UCSD-AML1 (cell line): ENCODE data around the gene UCK1.
A peak's percentile ranks its signal among the peaks of the same experiment; 100 is the strongest.

Experiments used
- DNase-seq: peaks from one replicate; lab custom pipeline; 2025; ENCODE audit not compliant: unreplicated experiment; lab: John Stamatoyannopoulos, UW

UCK1 gene

DNA sequence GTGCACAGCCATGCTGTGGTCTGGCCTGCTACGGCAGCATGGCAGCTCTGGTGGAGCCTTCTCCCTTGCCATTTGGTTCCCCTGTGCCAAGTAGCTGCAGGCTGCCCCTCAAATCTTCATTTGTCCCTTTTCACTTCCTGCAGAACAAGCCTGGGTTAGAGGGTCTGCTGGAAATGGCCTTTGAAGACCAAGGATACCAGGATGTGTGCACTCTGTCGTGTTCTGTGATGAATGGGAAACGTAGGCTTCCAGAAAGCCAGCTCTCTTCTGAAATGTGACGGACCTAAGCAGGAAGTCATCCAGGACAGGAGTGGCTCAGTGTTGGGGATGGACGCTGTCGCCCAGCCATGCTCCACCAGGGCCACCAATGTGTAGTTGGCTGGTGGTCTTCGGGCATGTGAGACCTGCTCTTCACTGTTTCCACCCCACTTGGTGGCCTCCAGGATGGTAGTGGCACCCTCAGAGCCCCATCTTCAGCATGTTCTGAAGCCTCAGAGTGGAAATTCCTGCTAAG, 31.8 kb downstream of the UCK1 start:
- no peak for DNase-seq

DNA sequence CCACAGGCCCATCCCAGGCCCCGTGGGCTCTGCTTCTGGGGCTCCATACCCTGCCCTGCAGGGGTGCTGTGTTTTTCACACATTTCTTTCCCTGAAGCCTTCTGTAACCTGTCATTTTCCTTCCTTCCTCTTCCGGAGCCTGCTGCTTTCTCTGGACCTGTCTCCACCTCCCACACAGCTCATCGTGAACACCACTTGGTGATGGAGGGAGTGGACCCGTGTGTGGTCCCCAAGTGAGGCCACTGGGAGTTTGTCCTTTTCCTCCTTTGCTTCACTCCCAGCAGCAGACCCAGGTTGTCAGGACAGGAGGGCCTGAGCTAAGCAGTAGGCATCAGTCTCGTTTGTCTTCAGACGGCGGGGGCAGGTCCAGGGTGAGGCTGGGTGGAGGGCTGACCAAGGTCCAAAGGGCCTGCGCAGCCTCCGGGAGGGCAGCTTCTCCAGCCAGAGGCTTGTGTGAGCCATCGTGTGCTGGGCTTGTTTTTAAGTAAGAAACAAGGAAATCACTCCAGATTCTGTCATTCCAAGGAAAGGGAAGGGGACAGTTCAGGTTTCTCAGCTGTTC, 34.1 kb downstream of the UCK1 start:
- no peak for DNase-seq

DNA sequence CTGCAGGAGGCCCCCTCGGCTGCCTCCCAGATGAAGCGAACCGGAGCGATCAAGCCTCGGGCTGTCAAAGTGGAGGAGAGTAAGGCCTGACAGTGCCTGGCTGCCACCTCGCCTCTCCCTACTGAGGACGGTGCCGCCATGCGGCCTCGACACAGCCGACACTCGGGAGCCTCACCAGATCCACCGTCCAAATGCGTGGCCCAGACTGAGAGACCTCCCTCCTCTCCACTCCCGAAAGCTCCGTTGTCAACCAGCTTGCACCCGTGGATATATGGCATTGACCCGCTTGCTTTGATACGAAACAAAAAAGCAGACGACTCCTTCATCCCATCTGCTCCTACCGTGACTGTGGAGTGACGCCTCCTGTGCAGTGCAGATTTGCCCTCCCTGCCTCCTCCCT, 35.3 kb downstream of the UCK1 start:
- DNase-seq = no peak

DNA sequence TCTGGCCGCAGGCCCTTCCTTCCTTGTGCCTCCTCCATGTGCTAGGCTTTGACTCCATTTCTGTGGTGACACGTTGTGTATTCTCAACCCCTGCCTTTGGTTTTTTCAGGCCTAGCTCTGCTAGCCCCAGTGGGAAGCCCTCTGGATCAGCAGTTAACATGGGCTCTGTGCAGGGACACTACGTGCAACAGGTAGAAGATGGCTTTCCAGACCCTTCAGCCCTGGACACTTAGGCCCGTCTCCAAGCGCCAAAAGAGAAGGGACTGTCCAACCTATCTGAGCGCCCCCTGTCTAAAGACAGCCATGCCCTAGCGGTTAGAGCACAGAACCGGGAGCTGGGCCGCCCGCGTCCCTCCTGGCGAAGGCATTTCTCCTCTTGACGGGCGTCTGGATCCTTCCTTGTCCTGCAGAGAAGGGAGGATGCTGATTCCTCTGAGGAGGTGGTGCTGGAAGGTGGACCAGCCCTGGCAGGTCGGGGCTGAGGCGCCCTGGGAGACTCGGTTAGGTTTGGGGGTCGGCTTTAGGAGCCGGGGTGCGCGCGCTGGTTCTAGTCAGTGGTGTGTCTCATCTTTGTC, 36.7 kb downstream of the UCK1 start:
- DNase-seq = no peak

DNA sequence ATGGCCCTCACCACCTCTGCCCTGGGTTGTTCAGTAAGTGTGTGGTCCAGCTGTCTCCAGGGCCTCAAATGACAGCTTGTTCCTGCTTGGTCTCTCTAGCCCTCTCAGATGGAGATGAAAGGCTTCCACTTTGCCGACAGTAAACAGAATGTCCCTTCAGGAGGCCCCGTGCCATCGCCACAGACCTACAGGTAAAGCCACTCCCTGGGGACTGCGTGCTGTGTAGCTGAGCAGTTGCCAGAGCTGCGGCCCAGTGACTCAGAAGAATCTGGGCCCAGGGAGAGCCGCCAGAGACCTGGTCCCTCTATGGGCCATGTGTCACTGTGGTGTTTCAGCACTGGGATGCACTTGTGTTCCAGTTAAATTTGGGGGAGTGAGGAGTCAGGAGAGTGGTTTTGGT, 39.0 kb downstream of the UCK1 start:
- no peak for DNase-seq

DNA sequence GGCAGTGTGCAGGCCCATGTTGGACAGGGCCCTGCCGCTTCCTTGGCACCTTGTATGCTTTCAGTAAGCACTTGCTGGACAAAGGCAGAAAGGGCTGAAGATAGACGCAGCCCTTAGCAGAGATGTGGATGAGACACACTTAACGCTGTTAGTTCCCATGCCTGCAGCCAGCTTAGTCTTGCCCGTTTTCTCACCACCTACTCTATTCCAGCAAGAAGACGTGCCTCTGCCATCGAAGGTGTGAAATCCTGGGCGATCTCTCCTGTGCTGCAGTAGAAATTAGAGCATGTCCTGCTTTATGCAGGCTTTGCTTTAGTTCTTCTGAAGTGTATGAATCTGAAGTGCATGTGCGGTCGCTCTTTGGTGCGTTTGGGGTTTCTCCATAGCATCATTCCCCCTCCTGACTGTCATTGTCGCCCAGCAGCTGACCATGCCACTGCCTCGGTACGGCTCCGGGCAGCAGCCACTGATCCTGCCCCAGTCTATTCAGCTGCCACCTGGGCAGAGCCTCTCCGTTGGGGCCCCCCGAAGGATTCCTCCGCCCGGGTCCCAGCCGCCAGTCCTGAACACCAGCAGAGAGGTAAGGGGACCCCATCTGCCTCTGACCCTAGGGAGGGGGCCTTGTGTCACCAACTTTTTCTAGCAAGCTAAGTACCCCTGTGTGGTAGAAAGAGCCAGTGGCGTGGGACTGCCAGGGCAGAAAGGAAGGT, 39.9 kb downstream of the UCK1 start:
- DNase-seq = no peak

DNA sequence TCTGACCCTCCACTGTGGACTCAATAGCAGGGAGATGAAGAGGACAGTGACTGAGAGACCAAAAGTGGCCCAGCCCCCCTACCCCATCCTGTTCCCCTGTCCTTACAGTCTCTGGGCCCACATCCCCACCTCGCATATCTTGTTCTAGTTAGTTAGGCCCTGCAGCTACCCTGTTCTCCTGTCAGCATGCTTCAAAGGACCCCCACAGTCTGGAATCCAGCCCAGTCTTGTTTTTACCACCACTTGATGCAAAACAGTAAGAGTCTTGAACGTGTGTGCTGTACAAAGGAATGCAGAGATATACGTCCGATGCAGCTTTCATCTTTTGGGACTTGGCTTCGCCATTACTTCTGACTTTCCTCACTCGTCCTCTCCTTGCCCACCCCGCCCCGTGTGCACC, 40.5 kb downstream of the UCK1 start:
- DNase-seq = no peak

DNA sequence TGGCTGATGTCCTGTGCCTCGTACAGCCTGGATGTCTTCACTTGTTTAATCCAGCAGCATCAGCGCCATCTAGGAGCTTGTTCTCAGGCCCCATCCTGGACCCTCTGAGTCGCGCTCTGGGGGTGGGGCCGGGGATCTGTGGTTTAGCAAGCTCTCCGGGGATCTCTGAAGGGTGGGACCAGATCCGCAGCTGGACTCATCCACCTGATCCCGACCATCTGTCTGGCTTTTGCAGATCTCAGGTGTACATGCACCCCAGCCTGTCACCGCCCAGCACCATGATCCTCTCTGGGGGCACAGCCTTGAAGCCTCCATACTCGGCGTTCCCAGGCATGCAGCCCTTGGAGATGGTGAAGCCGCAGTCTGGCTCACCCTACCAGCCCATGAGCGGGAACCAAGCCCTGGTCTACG, 43.4 kb downstream of the UCK1 start:
- no peak for DNase-seq

DNA sequence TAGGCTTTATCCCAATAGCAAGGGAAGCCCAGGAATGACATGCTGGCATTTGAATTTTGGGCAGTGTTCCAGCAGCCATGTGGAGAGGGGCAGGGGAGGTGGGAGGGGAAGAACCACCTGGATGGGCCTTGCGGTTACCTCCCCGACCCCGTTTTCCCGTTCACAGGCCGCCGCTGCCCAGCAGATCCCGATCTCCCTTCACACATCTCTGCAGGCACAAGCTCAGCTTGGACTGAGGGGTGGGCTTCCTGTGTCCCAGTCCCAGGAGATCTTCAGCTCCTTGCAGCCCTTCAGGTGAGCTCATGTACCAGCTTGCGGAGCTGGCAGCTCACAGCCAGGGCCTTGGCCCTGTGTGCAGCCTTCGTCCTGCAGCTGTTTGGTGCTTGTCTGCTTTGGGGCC, 44.1 kb downstream of the UCK1 start:
- no peak for DNase-seq

DNA sequence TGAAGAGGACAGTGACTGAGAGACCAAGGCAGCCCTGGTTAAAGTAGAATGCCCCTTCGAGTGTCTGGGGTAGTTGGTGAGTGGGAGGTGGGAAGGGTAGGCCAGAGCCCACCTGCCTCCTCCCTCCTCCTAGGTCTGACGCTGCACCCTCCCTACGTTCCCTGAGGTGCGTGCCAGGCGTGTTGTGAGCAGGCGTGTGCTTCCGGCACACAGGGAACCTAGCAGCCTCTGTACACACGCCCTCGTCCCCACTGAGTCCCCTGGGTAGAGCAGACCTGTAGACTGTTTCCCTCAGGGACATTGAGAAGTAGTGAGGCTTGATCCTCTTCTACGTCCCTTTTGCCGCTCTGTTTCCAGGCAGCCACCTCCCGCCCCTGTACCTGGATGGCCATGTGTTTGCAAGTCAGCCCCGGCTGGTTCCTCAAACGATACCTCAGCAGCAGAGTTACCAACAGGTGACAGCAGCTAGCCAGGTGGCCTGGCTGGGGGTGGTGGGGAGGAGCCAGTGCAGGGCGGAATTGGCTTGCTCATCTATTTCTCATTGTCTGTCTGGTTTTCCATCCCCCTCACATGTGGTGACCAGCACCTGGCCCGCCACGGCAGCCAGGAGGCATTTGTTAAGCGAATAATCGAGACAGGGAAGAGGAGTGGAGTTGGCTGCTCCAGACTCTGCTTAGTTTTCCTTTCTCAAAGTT, 45.2 kb downstream of the UCK1 start:
- no peak for DNase-seq

DNA sequence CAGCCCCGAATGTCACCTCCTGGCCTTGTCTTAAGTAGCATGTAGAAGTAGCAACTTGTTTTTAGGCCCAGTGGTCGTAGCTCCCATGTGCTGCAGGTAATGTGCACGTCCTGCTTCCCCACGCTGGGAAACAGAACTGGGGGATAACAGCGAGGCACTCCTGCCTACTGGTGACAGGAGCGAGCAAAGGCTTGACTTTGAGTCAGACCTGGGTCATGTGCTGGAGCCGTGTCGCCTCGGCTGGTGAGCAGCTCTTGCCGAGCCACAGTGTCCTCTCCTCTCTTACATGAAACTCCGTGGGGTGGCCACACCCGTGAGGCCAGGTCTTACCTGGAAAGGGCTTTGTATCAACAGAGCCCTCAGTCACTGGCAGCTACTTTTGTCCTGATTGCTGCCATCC, 45.9 kb downstream of the UCK1 start:
- no peak for DNase-seq

DNA sequence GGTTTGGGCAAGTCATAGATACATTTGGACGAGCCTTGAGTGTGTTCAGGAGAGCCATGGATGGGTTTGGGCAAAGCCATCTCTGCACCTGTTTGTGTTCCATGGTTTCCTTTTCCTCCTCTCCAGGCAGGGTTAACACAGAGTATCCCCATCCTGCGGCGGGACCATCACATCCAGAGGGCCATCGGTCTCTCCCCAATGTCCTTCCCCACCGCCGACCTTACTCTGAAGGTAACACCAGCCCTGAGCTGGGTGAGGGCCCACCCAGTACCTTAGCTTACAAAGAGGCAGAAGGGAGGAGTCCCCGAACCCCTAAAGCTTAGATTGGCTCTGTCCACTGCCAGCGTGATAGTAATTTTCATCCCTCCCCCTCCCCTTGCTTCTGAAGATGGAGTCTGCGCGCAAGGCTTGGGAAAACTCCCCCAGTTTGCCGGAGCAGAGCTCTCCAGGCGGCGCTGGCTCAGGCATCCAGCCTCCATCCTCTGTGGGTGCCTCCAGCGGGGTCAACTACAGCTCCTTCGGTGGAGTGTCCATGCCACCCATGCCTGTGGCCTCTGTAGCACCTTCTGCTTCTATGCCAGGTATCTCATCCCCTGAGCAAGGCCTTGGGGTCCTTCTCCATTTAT, 46.4 kb downstream of the UCK1 start:
- no peak for DNase-seq

DNA sequence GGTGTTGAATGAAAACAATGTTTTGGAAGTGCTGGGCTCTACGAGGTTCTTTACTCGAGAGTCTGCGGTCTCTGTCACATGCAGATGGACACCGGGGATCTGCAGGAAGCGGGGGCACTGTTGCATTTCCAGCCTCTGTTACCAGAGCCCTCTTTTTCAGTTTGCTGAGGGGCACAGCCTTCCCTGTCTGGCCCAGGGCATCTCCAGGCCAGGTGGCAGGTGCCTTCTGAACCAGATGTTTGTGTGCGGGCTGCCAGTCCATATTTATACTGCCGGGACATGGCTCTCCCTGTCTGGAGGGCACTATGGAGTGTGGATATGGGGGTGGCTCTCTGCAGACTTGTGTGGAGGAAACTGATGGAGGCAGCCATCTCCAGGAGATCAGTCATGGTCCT, 47.0 kb downstream of the UCK1 start:
- no peak for DNase-seq

DNA sequence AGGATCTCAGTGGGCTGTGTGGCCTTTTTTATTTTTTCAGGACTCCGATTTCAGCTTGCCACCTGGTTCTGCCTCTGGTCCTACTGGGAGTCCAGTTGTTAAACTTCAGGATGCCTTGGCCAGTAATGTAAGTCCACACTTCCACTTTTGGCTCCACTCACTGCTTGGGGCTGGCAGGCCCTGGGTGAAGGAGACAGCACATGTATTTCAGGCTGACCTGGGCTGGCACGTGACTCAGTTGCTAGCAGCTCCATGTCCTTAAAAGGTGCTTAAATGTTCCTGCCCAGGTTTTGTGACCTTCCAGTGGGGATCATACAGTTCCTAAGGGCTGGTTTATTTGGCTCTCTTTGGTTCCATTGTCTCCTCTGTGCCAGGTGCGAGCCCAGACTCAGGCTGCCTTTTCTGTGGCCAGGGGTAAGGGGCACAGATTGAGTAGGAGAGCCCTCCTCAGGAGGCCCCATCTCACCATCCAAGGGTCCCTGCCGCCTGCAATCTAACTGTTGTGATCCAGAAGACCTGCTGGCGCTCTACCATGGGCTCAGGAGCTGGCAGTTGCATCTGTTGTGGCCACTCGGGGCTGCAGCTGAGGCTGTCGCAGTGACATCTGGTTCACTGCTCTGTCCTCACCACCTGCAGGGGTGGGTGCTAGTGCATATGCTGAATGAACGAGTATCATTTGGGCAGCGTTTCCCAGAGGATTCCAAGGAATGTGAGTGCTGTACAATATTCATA, 47.6 kb downstream of the UCK1 start:
- no peak for DNase-seq

DNA sequence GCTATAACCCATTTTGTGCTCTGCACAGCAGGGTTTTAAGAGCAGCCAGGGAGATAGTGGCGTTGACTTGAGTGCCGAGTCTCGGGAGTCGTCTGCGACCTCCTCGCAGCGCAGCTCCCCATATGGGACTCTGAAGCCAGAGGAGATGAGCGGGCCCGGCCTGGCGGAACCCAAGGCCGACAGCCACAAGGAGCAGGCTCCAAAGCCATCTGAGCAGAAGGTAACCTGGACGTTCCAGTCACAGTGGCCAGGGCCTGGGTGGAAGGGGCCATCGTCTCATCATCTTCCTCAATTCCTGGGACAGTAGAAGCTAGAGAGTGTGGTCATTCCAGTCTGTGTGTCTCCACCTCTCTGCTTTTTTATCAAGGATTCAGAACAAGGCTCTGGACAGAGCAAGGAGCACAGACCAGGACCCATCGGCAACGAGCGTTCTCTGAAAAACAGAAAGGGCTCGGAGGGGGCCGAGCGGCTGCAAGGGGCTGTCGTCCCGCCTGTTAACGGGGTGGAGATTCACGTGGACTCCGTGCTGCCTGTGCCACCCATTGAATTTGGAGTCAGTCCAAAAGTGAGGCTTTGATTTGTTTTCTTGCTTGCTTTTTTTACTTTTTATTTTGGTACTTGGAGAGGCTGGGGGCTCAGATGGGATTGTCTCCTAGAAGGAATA, 48.6 kb downstream of the UCK1 start:
- DNase-seq = no peak

DNA sequence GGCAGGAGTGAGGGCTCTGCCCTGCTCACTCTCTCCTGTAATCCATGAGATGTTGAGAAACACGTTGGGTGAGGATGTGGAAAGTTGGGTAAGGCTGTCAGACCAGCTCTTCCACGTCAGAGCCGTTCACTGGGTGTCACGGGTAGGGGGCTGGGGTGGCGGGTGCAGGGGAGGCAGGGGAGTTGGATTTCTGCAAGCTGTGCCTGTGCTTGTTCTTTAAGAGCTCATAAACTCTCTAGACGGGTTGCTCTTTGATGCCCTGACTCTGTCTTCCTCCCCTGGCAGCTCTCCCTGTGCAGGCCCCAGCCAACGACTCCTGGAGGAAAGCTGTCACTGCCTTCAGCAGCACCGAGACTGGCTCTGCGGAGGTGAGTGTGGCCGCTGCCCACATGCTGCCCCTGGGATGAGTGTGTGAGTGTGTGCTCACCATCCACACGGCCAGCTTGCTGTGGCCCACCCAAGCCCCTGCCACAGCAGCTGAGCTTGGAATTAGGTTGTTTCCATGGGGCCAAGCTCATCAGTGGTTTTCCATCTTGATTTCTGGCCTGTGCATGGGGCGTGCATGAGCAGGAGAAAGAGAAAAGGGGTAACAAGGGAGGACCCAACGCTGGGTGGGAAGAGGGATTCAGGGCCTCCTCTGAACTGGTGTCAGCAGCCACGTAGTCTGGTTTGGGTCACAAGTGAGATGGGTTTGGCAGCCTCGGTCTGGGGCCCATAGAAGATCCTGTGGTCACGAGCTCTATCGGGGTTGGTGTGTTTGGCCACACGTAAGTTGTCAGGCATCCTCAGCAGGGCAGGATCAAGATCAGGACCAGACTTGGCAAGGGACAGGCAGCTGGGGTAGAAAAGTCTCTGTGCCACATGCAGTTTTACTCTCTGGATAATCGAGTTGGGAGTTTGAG, 49.4 kb downstream of the UCK1 start:
- DNase-seq = no peak

DNA sequence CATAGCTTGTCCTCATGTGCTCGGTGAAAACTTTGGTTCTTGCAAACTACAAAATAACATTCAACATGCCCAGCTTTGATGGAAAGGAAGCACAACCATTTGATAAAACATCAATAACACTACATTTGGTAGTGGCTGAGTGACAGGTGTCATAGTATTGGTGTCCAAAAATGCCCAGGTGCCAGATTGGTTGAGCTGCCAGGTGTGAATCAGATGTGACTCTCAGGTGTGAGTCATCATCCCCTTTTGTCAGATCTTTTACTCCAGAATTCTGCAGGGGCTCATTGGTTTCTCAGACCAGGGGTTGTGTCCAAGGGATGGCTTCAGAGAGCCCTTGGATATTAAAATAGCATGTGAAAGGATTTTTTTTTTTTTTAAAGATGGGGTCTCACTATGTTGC, 50.8 kb downstream of the UCK1 start:
- no peak for DNase-seq

DNA sequence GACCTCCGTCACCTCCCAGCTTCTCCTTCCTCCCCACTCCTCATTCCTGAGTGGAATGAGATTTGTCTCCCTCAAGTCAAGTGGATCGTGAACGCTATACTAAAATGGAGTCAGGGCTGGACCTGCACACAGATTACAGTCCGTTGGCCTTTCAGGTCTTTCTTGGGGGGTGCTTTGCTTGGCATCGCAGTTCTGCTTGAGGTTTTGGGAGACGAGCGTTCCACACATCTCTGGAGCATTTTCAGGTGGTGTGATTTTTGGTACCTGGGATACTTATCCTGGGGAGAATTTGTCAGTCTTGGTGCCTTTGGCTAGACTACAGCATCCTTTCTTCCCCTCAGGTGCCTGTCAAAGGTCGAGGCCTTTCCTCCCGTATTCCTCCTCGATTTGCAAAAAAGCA, 52.2 kb downstream of the UCK1 start:
- no peak for DNase-seq

DNA sequence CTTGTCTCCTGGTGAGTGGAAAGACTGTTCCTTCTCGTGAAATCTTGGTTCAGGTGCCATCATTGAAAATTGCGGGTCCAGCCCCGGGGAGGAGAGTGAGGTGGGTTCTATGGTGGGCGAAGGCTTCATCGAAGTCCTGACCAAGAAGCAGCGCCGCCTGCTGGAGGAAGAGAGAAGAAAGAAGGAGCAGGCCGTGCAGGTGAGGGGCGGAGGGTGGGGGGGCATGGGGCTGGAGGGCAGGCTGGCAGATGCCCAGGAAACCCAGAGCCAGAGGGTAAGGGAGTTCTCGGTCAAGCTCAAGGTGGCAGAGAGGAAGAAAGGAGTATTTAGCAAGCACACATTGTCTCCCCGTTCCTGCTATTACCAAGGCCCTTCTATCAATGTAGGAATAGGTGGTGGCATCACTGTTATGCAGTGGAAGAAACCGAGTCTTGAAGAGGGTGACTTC, 52.6 kb downstream of the UCK1 start:
- peak; percentile 20 for DNase-seq
